Measurements from ENCODE around the gene MS4A3.
"Not testable (repeated sequence)": the region's sequence is repeated elsewhere in the genome, so short reads cannot be mapped to it uniquely, and the experiment has no call there.

- not testable (repeated sequence) for TF ChIP-seq CTCF (conservative IDR thresholded peaks at IDR 0.05; ENCODE audit: low read length); EZH2phosphoT487 (IDR thresholded peaks at IDR 0.05; ENCODE audit: borderline replicate concordance)
Measured at GRCh38 chr11:60020376-60020775, 36.1 kb upstream of the MS4A3 start.
